Glomerular visceral epithelial cell (primary cell): Measurements from ENCODE around the gene JAKMIP2.

ENCODE experiments used
- DNase-seq: peaks from one replicate; pipeline ENCODE4 v3.0.0-alpha.2; 2016; ENCODE audit errors: extremely low spot score

The JAKMIP2 gene

GRCh38 chr5:147697380-147697779 lies 85.1 kb downstream of the JAKMIP2 start:
- DNase-seq, result no peak

- DNase-seq, result no peak
Measured at GRCh38 chr5:147694772-147695171, 87.8 kb downstream of the JAKMIP2 start.

GRCh38 chr5:147693233-147693632 lies 89.3 kb downstream of the JAKMIP2 start:
- no peak for DNase-seq

GRCh38 chr5:147691130-147691529 lies 91.4 kb downstream of the JAKMIP2 start:
- DNase-seq, result no peak

- DNase-seq, result no peak
Measured at GRCh38 chr5:147690595-147690994, 91.9 kb downstream of the JAKMIP2 start.

- no peak for DNase-seq
Measured at GRCh38 chr5:147689426-147689825, 93.1 kb downstream of the JAKMIP2 start.

GRCh38 chr5:147688656-147689356 lies 93.7 kb downstream of the JAKMIP2 start:
- DNase-seq, result no peak

- no peak for DNase-seq
Measured at GRCh38 chr5:147687118-147687517, 95.4 kb downstream of the JAKMIP2 start.

- no peak for DNase-seq
Measured at GRCh38 chr5:147686421-147686820, 96.1 kb downstream of the JAKMIP2 start.

- no peak for DNase-seq
Measured at GRCh38 chr5:147685993-147686392, 96.5 kb downstream of the JAKMIP2 start.

- no peak for DNase-seq
Measured at GRCh38 chr5:147675168-147675567, 107.4 kb downstream of the JAKMIP2 start.

- no peak for DNase-seq
Measured at GRCh38 chr5:147674411-147674810, 108.1 kb downstream of the JAKMIP2 start.

- DNase-seq, result no peak
Measured at GRCh38 chr5:147673791-147674190, 108.7 kb downstream of the JAKMIP2 start.

- DNase-seq, result no peak
Measured at GRCh38 chr5:147673266-147673665, 109.3 kb downstream of the JAKMIP2 start.

GRCh38 chr5:147671365-147671764 lies 111.2 kb downstream of the JAKMIP2 start:
- DNase-seq, result no peak

- DNase-seq, result no peak
Measured at GRCh38 chr5:147670815-147671214, 111.7 kb downstream of the JAKMIP2 start.

GRCh38 chr5:147669169-147669869 lies 113.2 kb downstream of the JAKMIP2 start:
- DNase-seq, result no peak

- DNase-seq, result no peak
Measured at GRCh38 chr5:147668385-147668784, 114.1 kb downstream of the JAKMIP2 start.

GRCh38 chr5:147667363-147667762 lies 115.2 kb downstream of the JAKMIP2 start:
- DNase-seq, result no peak

GRCh38 chr5:147666419-147666818 lies 116.1 kb downstream of the JAKMIP2 start:
- DNase-seq, result no peak

GRCh38 chr5:147661541-147661940 lies 121.0 kb downstream of the JAKMIP2 start:
- DNase-seq, result no peak

- DNase-seq, result no peak
Measured at GRCh38 chr5:147659166-147659929, 123.2 kb downstream of the JAKMIP2 start.
